HepG2 (cell line): ENCODE measurements around the gene STX1B. TPM values are rescaled to one million over a fixed set of nuclear protein-coding genes. Genes with fewer than 3 reads are reported as not detected.

ENCODE experiments used
- ARNT2 ChIP-seq: sonication (generic); formaldehyde crosslinking; IDR thresholded peaks from 2 replicates; pipeline ENCODE4 v1.8.0; 2022; ENCODE audit warnings: mild to moderate bottlenecking, low read depth, missing genetic modification reagents, moderate library complexity
- ATF6 ChIP-seq: sonication (generic); formaldehyde crosslinking; conservative IDR thresholded peaks from 2 replicates; pipeline ENCODE4 v1.4.0; 2020; ENCODE audit warnings: missing genetic modification reagents
- EP300 ChIP-seq, 3 experiments: sonication (generic) in 1 of 3; formaldehyde crosslinking in 1 of 3; IDR thresholded peaks; 2 replicates each; pipeline versions ENCODE4 v1.5.1 to v1.6.1; 2011 to 2020; ENCODE audit warnings: low read depth in 2 of 3, low read length in 2 of 3, borderline replicate concordance in 1 of 3, improper control_type of control experiment in 1 of 3, mild to moderate bottlenecking in 1 of 3, missing genetic modification reagents in 1 of 3, moderate library complexity in 1 of 3
- GMEB2 ChIP-seq: IDR thresholded peaks from 2 replicates; pipeline ENCODE4 v1.6.1; 2016; ENCODE audit warnings: missing biosample characterization, missing genetic modification reagents, low read depth
- KLF6 ChIP-seq: IDR thresholded peaks from 2 replicates; pipeline ENCODE4 v1.8.0; 2016; ENCODE audit warnings: missing biosample characterization, missing genetic modification reagents
- LCORL ChIP-seq, 2 experiments: fragments of 450-650 bp in 1 of 2; sonication (generic) in 1 of 2; formaldehyde crosslinking in 1 of 2; IDR thresholded peaks; 2 replicates each; pipeline versions ENCODE4 v1.5.0 to v1.6.1; 2017 to 2020; ENCODE audit warnings: antibody characterized with exemption in 1 of 2, missing genetic modification reagents in 1 of 2
- MTA1 ChIP-seq: sonication (generic); formaldehyde crosslinking; IDR thresholded peaks from 2 replicates; pipeline ENCODE4 v1.4.0; 2020; ENCODE audit warnings: missing genetic modification reagents, mild to moderate bottlenecking, borderline replicate concordance
- ONECUT2 ChIP-seq: sonication (generic); formaldehyde crosslinking; IDR thresholded peaks from 2 replicates; pipeline ENCODE4 v1.4.0; 2020; ENCODE audit warnings: missing genetic modification reagents
- SATB2 ChIP-seq: sonication (generic); formaldehyde crosslinking; IDR thresholded peaks from 2 replicates; pipeline ENCODE4 v1.5.0; 2020; ENCODE audit warnings: missing genetic modification reagents
- ZNF468 ChIP-seq: sonication (generic); formaldehyde crosslinking; IDR thresholded peaks from 2 replicates; pipeline ENCODE4 v1.8.0; 2022; ENCODE audit warnings: mild to moderate bottlenecking, moderate library complexity, missing genetic modification reagents
- ZNF605 ChIP-seq: sonication (generic); formaldehyde crosslinking; IDR thresholded peaks from 2 replicates; pipeline ENCODE4 v1.8.0; 2022; ENCODE audit warnings: mild to moderate bottlenecking, missing genetic modification reagents
- ZNF619 ChIP-seq: sonication (generic); formaldehyde crosslinking; IDR thresholded peaks from 2 replicates; pipeline ENCODE4 v1.4.0; 2020; ENCODE audit warnings: mild to moderate bottlenecking, missing genetic modification reagents
- ZNF639 ChIP-seq: conservative IDR thresholded peaks from 2 replicates; pipeline ENCODE4 v1.6.1; 2018; ENCODE audit warnings: missing genetic modification reagents
- ZNF646 ChIP-seq: sonication (generic); formaldehyde crosslinking; IDR thresholded peaks from 2 replicates; pipeline ENCODE4 v1.9.0; 2021; ENCODE audit warnings: mild to moderate bottlenecking, missing genetic modification reagents
- polyA plus RNA-seq, 8 experiments: library from polyadenylated mRNA; depleted of rRNA in 3 of 8; stranded (reverse) in 7 of 8; unstranded in 1 of 8; fragments of >200 nt; fragmentation: Illumina TruSeq in 4 of 8; extraction: Trizol in 4 of 8; gene quantifications; 2 replicates each; pipeline versions ENCODE4 v1.2.1 to v1.2.3, GENCODE V29; 2011 to 2016; ENCODE audit warnings: low read depth in 4 of 8, missing spikeins in 1 of 8, mixed read lengths in 1 of 8; ENCODE audit not compliant: insufficient read depth in 1 of 8
- total RNA-seq, 5 experiments: library from RNA; depleted of rRNA; stranded (reverse); fragments of >200 nt; fragmentation: Illumina TruSeq; extraction: Trizol; gene quantifications; 2 replicates each; pipeline ENCODE4 v1.2.3, GENCODE V29; 2016; ENCODE audit warnings: low read depth in 1 of 5

STX1B gene
- total and polyA plus RNA-seq, 2 of the 13 experiments (the other 11 are each of a cell fraction or from before 2014, with no cell fraction given): 2.1 to 3.0 TPM

GRCh38 chr16:30998852-30999761 lies 11.3 kb downstream of the STX1B start (continued):
- TF ChIP-seq ATF6 (CRISPR knock-in tag) (no peak), ZNF468 (CRISPR knock-in tag) (no peak), EP300 (IDR thresholded peaks at IDR 0.05; ENCODE audit: low read depth in 2 of 2, low read length in 2 of 2) (peak in 1 of 2 experiments; percentile 81; a peak in 2 of 4 replicates), EP300 (CRISPR knock-in tag; IDR thresholded peaks at IDR 0.05; ENCODE audit: borderline replicate concordance) (peak; percentile 27; the same call in 1 of the 2 replicates), ONECUT2 (CRISPR knock-in tag) (no peak), GMEB2 (CRISPR knock-in tag) (no peak), ZNF646 (CRISPR knock-in tag) (no peak), ZNF639 (no peak), LCORL (IDR thresholded peaks at IDR 0.05) (no peak), LCORL (CRISPR knock-in tag; IDR thresholded peaks at IDR 0.05) (peak; percentile 72), MTA1 (CRISPR knock-in tag) (peak; percentile 29; the same call in 1 of the 2 replicates), SATB2 (no peak), ZNF605 (peak; percentile 81; the same call in 1 of the 2 replicates), KLF6 (CRISPR knock-in tag) (no peak), ARNT2 (CRISPR knock-in tag) (0 out of 2 replicates have a peak, but pooled peaks have one; percentile 56), ZNF619 (CRISPR knock-in tag) (peak; percentile 68; the same call in 1 of the 2 replicates)
